Panc1 (cell line): ENCODE measurements around the gene VANGL2. TPM values are rescaled to one million over a fixed set of nuclear protein-coding genes. Genes with fewer than 3 reads are reported as not detected.

ENCODE experiments used
- ATAC-seq: fragments of 200-7000 bp; cut with Tn5 transposase; 2 replicates; pipeline ENCODE4 v1.9.1; 2020; ENCODE audit warnings: mild to moderate bottlenecking, moderate library complexity
- BruUV-seq: library from RNA; stranded (reverse); fragments of 400-500 nt; replicated peaks from 2 replicates; lab custom pipeline; 2021; lab: Mats Ljungman, UMichigan
- CTCF ChIA-PET: fragments of 300-600 bp; sonication (Branson Sonifier 250); formaldehyde crosslinking; loops from one replicate; lab custom pipeline; 2022; ENCODE audit warnings: antibody characterized with exemption; lab: Charles Lee
- POLR2A ChIA-PET: fragments of 300-600 bp; sonication (Branson Sonifier 250); formaldehyde crosslinking; loops from one replicate; lab custom pipeline; 2022; ENCODE audit warnings: antibody characterized with exemption; lab: Charles Lee
- DNase-seq: peaks from one replicate; pipeline ENCODE4 v3.0.0-alpha.2; 2010; ENCODE audit warnings: low read depth, low spot score
- H3K27ac ChIP-seq: 2 replicates; pipeline ENCODE4 v1.5.1; 2011; ENCODE audit warnings: mild to moderate bottlenecking, low read length, inconsistent platforms
- H3K27me3 ChIP-seq: fragments of 200-500 bp; sonication (Bioruptor generic); 2 replicates; pipeline ENCODE4 v1.6.0; 2014; ENCODE audit warnings: low read length, inconsistent platforms; ENCODE audit not compliant: control insufficient read depth, insufficient read depth
- H3K36me3 ChIP-seq: fragments of 200-500 bp; sonication (Bioruptor generic); 2 replicates; pipeline ENCODE4 v1.5.1; 2014; ENCODE audit warnings: inconsistent platforms, mild to moderate bottlenecking, low read length, moderate library complexity; ENCODE audit not compliant: control insufficient read depth, insufficient read depth
- H3K4me1 ChIP-seq: 2 replicates; pipeline ENCODE4 v1.5.1; 2011; ENCODE audit warnings: inconsistent platforms, mild to moderate bottlenecking, low read length, moderate library complexity; ENCODE audit not compliant: control insufficient read depth, insufficient read depth
- H3K4me3 ChIP-seq, 2 experiments: 2 replicates each; pipeline ENCODE4 v1.5.1; 2011 to 2012; ENCODE audit warnings: low read depth in 2 of 2, low read length in 2 of 2, mild to moderate bottlenecking in 2 of 2, inconsistent platforms in 1 of 2, moderate library complexity in 1 of 2
- H3K9me3 ChIP-seq: fragments of 200-500 bp; sonication (Bioruptor generic); 2 replicates; pipeline ENCODE4 v1.5.1; 2014; ENCODE audit warnings: low read depth, mild to moderate bottlenecking, inconsistent platforms, low read length, moderate library complexity; ENCODE audit not compliant: control insufficient read depth, insufficient read depth
- CTCF ChIP-seq: fragments of 450-650 bp; IDR thresholded peaks from 2 replicates; pipeline ENCODE4 v1.5.1; 2017; ENCODE audit warnings: mild to moderate bottlenecking
- POLR2AphosphoS5 ChIP-seq: IDR thresholded peaks from 2 replicates; pipeline ENCODE4 v1.6.1; 2012; ENCODE audit warnings: mild to moderate bottlenecking, low read depth, low read length, moderate library complexity
- REST ChIP-seq, 2 experiments: IDR thresholded peaks; 2 replicates each; pipeline ENCODE4 v1.6.1; 2011 to 2012; ENCODE audit warnings: low read depth in 2 of 2, control low read depth in 1 of 2, low read length in 1 of 2, mild to moderate bottlenecking in 1 of 2, moderate library complexity in 1 of 2; ENCODE audit not compliant: insufficient read depth in 1 of 2
- SIN3A ChIP-seq: IDR thresholded peaks from 2 replicates; pipeline ENCODE4 v1.6.1; 2012; ENCODE audit warnings: low read depth, mild to moderate bottlenecking, low read length, moderate library complexity, borderline replicate concordance; ENCODE audit not compliant: insufficient read depth
- TCF7L2 ChIP-seq: IDR thresholded peaks from 2 replicates; pipeline ENCODE4 v1.6.1; 2011; ENCODE audit warnings: mild to moderate bottlenecking, low read depth, low read length, inconsistent platforms
- in situ Hi-C: cut with HindIII; loops from 2 replicates; pipeline ENCODE4 v1.10.0; 2016; ENCODE audit warnings: low sequenced_read_pairs, low pct_unique_long_range_greater_than_20kb
- intact Hi-C: fragments of 100-400 bp; cut with micrococcal nuclease; formaldehyde crosslinking; loops from one replicate; pipeline ENCODE4 v1.10.0; 2022; ENCODE audit not compliant: unreplicated experiment
- total RNA-seq: library from RNA; stranded (reverse); gene quantifications from one replicate; pipeline ENCODE4 v1.2.1, GENCODE V29; 2021; ENCODE audit not compliant: unreplicated experiment

The VANGL2 gene
- total RNA-seq, 1 experiment from 2014 or later = 0.10 TPM

- H3K27me3 ChIP-seq = peaks cover 2% of the 10 kb centered on the region; the same call in 1 of the 2 replicates
- ChIA-PET CTCF (interaction anchor here (1.0 kb wide), 1 partner anchor 9 kb away, joined by 9 read pairs; no protein-coding TSS in a partner anchor), POLR2A (no interaction called here)
- H3K9me3 ChIP-seq = no peaks in the 10 kb centered on the region
- no peak for DNase-seq
- no peak for ATAC-seq
- H3K36me3 ChIP-seq = no peaks in the 10 kb centered on the region
- in situ Hi-C loops = no loop called here
- H3K27ac ChIP-seq = no peak overlapping the region
- intact Hi-C loops = no loop called here
- no peaks in the 10 kb centered on the region for H3K4me1 ChIP-seq
- TF ChIP-seq SIN3A = no peak
- TF ChIP-seq CTCF = no peak
- no peak for TF ChIP-seq POLR2AphosphoS5
- no peak for TF ChIP-seq TCF7L2
- TF ChIP-seq REST (IDR thresholded peaks at IDR 0.05; ENCODE audit: insufficient read depth in 1 of 2, low read depth in 2 of 2, low read length in 1 of 2) = no peak
- no TSS peak for BruUV-seq
- no peak overlapping the region for H3K4me3 ChIP-seq
Measured at GRCh38 chr1:160419150-160419837, 18.9 kb downstream of the VANGL2 start.

GRCh38 chr1:160419838-160420169 is 19.4 kb downstream of the VANGL2 start:
- POLR2A ChIA-PET = no interaction called here
- BruUV-seq = no TSS peak
- no peak overlapping the region for H3K27ac ChIP-seq
- DNase-seq (no peak), ATAC-seq (no peak)
- in situ Hi-C loops (no loop called here), intact Hi-C loops (no loop called here)
- no peaks in the 10 kb centered on the region for H3K36me3 ChIP-seq
- CTCF ChIA-PET = no interaction called here
- H3K27me3 ChIP-seq = peaks cover 2% of the 10 kb centered on the region; the same call in 1 of the 2 replicates
- H3K9me3 ChIP-seq = no peaks in the 10 kb centered on the region
- H3K4me1 ChIP-seq = no peaks in the 10 kb centered on the region
- TF ChIP-seq TCF7L2 (no peak), POLR2AphosphoS5 (no peak), REST (IDR thresholded peaks at IDR 0.05; ENCODE audit: insufficient read depth in 1 of 2, low read depth in 2 of 2, low read length in 1 of 2) (no peak), SIN3A (no peak), CTCF (no peak)
- H3K4me3 ChIP-seq = no peak overlapping the region
